K562 (cell line): ENCODE measurements around the gene C1orf56. TPM values are rescaled to one million over a fixed set of nuclear protein-coding genes. Genes with fewer than 3 reads are reported as not detected.
A peak's percentile ranks its signal among the peaks of the same experiment; 100 is the strongest.

Experiments
- BCOR ChIP-seq: fragments of 450-650 bp; IDR thresholded peaks from 2 replicates; pipeline ENCODE4 v1.6.1; 2016
- CREB1 ChIP-seq, 2 experiments: sonication (generic) in 1 of 2; formaldehyde crosslinking in 1 of 2; IDR thresholded peaks; 2 replicates each; pipeline versions ENCODE4 v1.6.1 to v1.8.0; 2012 to 2022; ENCODE audit warnings: inconsistent platforms in 1 of 2, mild to moderate bottlenecking in 1 of 2, missing genetic modification reagents in 1 of 2, moderate library complexity in 1 of 2
- EP400 ChIP-seq: fragments of 450-650 bp; IDR thresholded peaks from 2 replicates; pipeline ENCODE4 v1.6.1; 2017; ENCODE audit warnings: antibody characterized with exemption, mild to moderate bottlenecking, moderate library complexity
- FOXA1 ChIP-seq: fragments of 450-650 bp; IDR thresholded peaks from 2 replicates; pipeline ENCODE4 v1.6.1; 2016; ENCODE audit warnings: mild to moderate bottlenecking, borderline replicate concordance
- HNRNPH1 ChIP-seq: fragments of 200-400 bp; formaldehyde crosslinking; optimal IDR thresholded peaks from 2 replicates; pipeline ENCODE3; 2017; ENCODE audit warnings: low read depth, mild to moderate bottlenecking, low read length, moderate library complexity
- LARP7 ChIP-seq: fragments of 450-650 bp; IDR thresholded peaks from 2 replicates; pipeline ENCODE4 v1.6.1; 2016
- MEF2A ChIP-seq: IDR thresholded peaks from 2 replicates; pipeline ENCODE4 v1.6.1; 2011; ENCODE audit warnings: low read depth, mild to moderate bottlenecking, low read length, moderate library complexity; ENCODE audit not compliant: control insufficient read depth
- MTA2 ChIP-seq: fragments of 450-650 bp; IDR thresholded peaks from 2 replicates; pipeline ENCODE4 v1.6.1; 2016; ENCODE audit warnings: low read depth
- RBM14 ChIP-seq: fragments of 200-400 bp; formaldehyde crosslinking; IDR thresholded peaks from 2 replicates; pipeline ENCODE4 v1.6.1; 2018; ENCODE audit warnings: low read depth, mild to moderate bottlenecking, low read length, moderate library complexity, borderline replicate concordance; ENCODE audit not compliant: insufficient read depth
- STAT5A ChIP-seq: IDR thresholded peaks from 2 replicates; pipeline ENCODE4 v1.6.1; 2012; ENCODE audit warnings: low read length, inconsistent platforms, borderline replicate concordance
- TAL1 ChIP-seq: fragments of 450-650 bp; IDR thresholded peaks from 2 replicates; pipeline ENCODE4 v1.6.1; 2016; ENCODE audit warnings: mild to moderate bottlenecking
- ZBTB7A ChIP-seq: IDR thresholded peaks from 2 replicates; pipeline ENCODE4 v1.6.1; 2011; ENCODE audit warnings: low read depth, mild to moderate bottlenecking, low read length, moderate library complexity, borderline replicate concordance; ENCODE audit not compliant: control insufficient read depth
- ZC3H11A ChIP-seq: IDR thresholded peaks from 2 replicates; pipeline ENCODE4 v1.6.1; 2012; ENCODE audit warnings: low read depth, low read length, improper control_type of control experiment
- polyA plus RNA-seq, 8 experiments: library from polyadenylated mRNA; depleted of rRNA in 4 of 8; stranded (reverse) in 5 of 8; unstranded in 3 of 8; fragments of >200 nt; fragmentation: Nextera tagmentation in 2 of 8; fragmentation: Illumina TruSeq in 1 of 8; extraction: Ambion mirVana in 2 of 8; extraction: Trizol in 1 of 8; gene quantifications; 2 replicates each; pipeline versions ENCODE4 v1.2.1 to v1.2.3, GENCODE V29; 2011 to 2014; ENCODE audit warnings: inconsistent platforms in 1 of 8, missing spikeins in 1 of 8
- total RNA-seq, 7 experiments: library from RNA; depleted of rRNA in 6 of 7; stranded (reverse); fragments of >200 nt in 6 of 7; fragmentation: Illumina TruSeq in 2 of 7; extraction: Trizol in 2 of 7; gene quantifications; 2 replicates each; pipeline versions ENCODE4 v1.2.1 to v1.2.3, GENCODE V29; 2011 to 2021; ENCODE audit warnings: low replicate concordance in 1 of 7
- TF ChIP-seq, protein P1 (sequence below), 2 experiments: fragments of 450-650 bp; IDR thresholded peaks; 2 replicates each; pipeline ENCODE4 v1.6.1; 2016
- TF ChIP-seq, protein P2 (sequence below): fragments of 450-650 bp; IDR thresholded peaks from 2 replicates; pipeline ENCODE4 v1.6.1; 2018; ENCODE audit warnings: mild to moderate bottlenecking, low read depth; ENCODE audit not compliant: partially characterized antibody
- TF ChIP-seq, protein P3 (sequence below): fragments of 450-650 bp; formaldehyde crosslinking; IDR thresholded peaks from 2 replicates; pipeline ENCODE4 v1.4.0; 2020; ENCODE audit warnings: mild to moderate bottlenecking, moderate library complexity
- TF ChIP-seq, protein P4 (sequence below): sonication (generic); formaldehyde crosslinking; IDR thresholded peaks from 2 replicates; pipeline ENCODE4 v1.8.0; 2022; ENCODE audit warnings: mild to moderate bottlenecking, missing genetic modification reagents
- TF ChIP-seq, protein P5 (sequence below): fragments of 250-450 bp; sonication (Bioruptor Pico); IDR thresholded peaks from 2 replicates; pipeline ENCODE4 v1.6.1; 2021; ENCODE audit warnings: mild to moderate bottlenecking
- TF ChIP-seq, protein P6 (sequence below), 2 experiments: IDR thresholded peaks in 1 of 2; conservative IDR thresholded peaks in 1 of 2; 2 replicates each; pipeline ENCODE4 v1.6.1; 2016; ENCODE audit warnings: low read depth in 2 of 2, mild to moderate bottlenecking in 1 of 2, missing compliant biosample characterization in 1 of 2, missing genetic modification characterization in 1 of 2, moderate library complexity in 1 of 2

The C1orf56 gene
- total and polyA plus RNA-seq, 9 of the 15 experiments (the other 6 are each of a cell fraction or from before 2014, with no cell fraction given), result 0.18 to 15.7 (median 1.1) TPM

DNA sequence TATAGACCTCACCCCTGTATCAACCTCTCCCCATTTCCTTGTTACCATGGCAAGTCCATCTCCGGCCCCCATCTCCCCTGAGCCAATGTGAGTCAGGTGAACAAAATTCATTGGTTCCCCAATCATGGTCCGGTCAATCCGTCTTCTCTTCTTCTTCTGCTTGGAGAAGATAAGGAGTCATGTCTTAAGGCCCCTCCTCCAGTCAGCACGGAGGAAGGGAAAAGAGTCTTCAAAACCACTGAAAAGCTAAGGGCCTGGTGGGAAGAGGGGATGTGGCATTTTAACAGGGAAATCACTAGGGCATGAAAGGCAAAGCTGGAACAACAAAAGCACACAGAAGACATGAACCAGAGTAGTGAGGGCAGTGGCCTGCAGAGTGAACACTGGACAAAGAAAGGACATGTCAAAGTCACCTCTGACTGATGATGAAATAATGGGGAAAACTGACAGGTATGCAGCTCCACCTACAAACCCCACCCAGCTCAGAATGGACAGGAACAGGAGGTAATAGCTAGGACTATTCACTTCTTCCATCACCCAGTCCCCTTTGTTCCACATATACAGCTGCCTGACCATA is 7.5 kb downstream of the C1orf56 start (continued):
- TF ChIP-seq, protein P1, sequence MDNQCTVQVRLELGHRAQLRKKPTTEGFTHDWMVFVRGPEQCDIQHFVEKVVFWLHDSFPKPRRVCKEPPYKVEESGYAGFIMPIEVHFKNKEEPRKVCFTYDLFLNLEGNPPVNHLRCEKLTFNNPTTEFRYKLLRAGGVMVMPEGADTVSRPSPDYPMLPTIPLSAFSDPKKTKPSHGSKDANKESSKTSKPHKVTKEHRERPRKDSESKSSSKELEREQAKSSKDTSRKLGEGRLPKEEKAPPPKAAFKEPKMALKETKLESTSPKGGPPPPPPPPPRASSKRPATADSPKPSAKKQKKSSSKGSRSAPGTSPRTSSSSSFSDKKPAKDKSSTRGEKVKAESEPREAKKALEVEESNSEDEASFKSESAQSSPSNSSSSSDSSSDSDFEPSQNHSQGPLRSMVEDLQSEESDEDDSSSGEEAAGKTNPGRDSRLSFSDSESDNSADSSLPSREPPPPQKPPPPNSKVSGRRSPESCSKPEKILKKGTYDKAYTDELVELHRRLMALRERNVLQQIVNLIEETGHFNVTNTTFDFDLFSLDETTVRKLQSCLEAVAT (IDR thresholded peaks at IDR 0.05), result 0 out of 4 replicates have a peak, but pooled peaks of 1 of the 2 experiments have one; percentile 42
- TF ChIP-seq RBM14 (no peak), MEF2A (no peak), EP400 (peak; percentile 75), LARP7 (no peak), BCOR (0 out of 2 replicates have a peak, but pooled peaks have one; percentile 35), ZC3H11A (no peak), FOXA1 (no peak), CREB1 (IDR thresholded peaks at IDR 0.05) (0 out of 2 replicates have a peak, but pooled peaks have one; percentile 7), CREB1 (CRISPR knock-in tag; IDR thresholded peaks at IDR 0.05) (no peak), HNRNPH1 (no peak), ZBTB7A (no peak), TAL1 (peak; percentile 85), STAT5A (peak; percentile 52; the same call in 1 of the 2 replicates), MTA2 (peak; percentile 81)
- TF ChIP-seq, protein P2, sequence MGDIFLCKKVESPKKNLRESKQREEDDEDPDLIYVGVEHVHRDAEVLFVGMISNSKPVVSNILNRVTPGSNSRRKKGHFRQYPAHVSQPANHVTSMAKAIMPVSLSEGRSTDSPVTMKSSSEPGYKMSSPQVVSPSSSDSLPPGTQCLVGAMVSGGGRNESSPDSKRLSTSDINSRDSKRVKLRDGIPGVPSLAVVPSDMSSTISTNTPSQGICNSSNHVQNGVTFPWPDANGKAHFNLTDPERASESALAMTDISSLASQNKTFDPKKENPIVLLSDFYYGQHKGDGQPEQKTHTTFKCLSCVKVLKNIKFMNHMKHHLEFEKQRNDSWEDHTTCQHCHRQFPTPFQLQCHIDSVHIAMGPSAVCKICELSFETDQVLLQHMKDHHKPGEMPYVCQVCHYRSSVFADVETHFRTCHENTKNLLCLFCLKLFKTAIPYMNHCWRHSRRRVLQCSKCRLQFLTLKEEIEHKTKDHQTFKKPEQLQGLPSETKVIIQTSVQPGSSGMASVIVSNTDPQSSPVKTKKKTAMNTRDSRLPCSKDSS, result no peak
- TF ChIP-seq, protein P3, sequence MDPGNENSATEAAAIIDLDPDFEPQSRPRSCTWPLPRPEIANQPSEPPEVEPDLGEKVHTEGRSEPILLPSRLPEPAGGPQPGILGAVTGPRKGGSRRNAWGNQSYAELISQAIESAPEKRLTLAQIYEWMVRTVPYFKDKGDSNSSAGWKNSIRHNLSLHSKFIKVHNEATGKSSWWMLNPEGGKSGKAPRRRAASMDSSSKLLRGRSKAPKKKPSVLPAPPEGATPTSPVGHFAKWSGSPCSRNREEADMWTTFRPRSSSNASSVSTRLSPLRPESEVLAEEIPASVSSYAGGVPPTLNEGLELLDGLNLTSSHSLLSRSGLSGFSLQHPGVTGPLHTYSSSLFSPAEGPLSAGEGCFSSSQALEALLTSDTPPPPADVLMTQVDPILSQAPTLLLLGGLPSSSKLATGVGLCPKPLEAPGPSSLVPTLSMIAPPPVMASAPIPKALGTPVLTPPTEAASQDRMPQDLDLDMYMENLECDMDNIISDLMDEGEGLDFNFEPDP (CRISPR knock-in tag), result no peak
- TF ChIP-seq, protein P4, sequence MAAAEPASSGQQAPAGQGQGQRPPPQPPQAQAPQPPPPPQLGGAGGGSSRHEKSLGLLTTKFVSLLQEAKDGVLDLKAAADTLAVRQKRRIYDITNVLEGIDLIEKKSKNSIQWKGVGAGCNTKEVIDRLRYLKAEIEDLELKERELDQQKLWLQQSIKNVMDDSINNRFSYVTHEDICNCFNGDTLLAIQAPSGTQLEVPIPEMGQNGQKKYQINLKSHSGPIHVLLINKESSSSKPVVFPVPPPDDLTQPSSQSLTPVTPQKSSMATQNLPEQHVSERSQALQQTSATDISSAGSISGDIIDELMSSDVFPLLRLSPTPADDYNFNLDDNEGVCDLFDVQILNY, result 0 out of 2 replicates have a peak, but pooled peaks have one; percentile 15
- TF ChIP-seq, protein P5, sequence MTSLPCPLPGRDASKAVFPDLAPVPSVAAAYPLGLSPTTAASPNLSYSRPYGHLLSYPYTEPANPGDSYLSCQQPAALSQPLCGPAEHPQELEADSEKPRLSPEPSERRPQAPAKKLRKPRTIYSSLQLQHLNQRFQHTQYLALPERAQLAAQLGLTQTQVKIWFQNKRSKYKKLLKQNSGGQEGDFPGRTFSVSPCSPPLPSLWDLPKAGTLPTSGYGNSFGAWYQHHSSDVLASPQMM (CRISPR knock-in tag), result no peak
- TF ChIP-seq, protein P6, sequence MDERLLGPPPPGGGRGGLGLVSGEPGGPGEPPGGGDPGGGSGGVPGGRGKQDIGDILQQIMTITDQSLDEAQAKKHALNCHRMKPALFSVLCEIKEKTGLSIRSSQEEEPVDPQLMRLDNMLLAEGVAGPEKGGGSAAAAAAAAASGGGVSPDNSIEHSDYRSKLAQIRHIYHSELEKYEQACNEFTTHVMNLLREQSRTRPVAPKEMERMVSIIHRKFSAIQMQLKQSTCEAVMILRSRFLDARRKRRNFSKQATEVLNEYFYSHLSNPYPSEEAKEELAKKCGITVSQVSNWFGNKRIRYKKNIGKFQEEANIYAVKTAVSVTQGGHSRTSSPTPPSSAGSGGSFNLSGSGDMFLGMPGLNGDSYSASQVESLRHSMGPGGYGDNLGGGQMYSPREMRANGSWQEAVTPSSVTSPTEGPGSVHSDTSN (CRISPR knock-in tag; IDR thresholded peaks at IDR 0.05; ENCODE audit: low read depth), result no peak
- TF ChIP-seq, protein P6 (tag; conservative IDR thresholded peaks at IDR 0.05; ENCODE audit: low read depth), result peak; percentile 64
